NCI-H2029 (cell line): ENCODE data around the gene SUCO.
"Not testable (repeated sequence)": the region's sequence is repeated elsewhere in the genome, so short reads cannot be mapped to it uniquely, and the experiment has no call there.

Source experiments
- DNase-seq: peaks from one replicate; lab custom pipeline; 2025; lab: John Stamatoyannopoulos, UW

Gene SUCO

GRCh38 chr1:172607145-172607544, 74.2 kb downstream of the SUCO start:
- DNase-seq = no peak

- no peak for DNase-seq
These were observed 75.2 kb downstream of the SUCO start for GRCh38 chr1:172608098-172608601.

- no peak for DNase-seq
These were observed 76.6 kb downstream of the SUCO start for GRCh38 chr1:172609528-172609927.

- no peak for DNase-seq
These were observed 79.5 kb downstream of the SUCO start for GRCh38 chr1:172612478-172612877.

GRCh38 chr1:172613294-172613693, 80.3 kb downstream of the SUCO start:
- no peak for DNase-seq

GRCh38 chr1:172616195-172616594, 83.2 kb downstream of the SUCO start:
- no peak for DNase-seq

GRCh38 chr1:172616636-172617035, 83.7 kb downstream of the SUCO start:
- no peak for DNase-seq

GRCh38 chr1:172620603-172621002, 87.7 kb downstream of the SUCO start:
- DNase-seq = not testable (repeated sequence)

GRCh38 chr1:172622541-172622940, 89.6 kb downstream of the SUCO start:
- DNase-seq = no peak

- no peak for DNase-seq
These were observed 90.8 kb downstream of the SUCO start for GRCh38 chr1:172623748-172624147.

GRCh38 chr1:172626845-172627244, 93.9 kb downstream of the SUCO start:
- no peak for DNase-seq

GRCh38 chr1:172627702-172628101, 94.8 kb downstream of the SUCO start:
- no peak for DNase-seq

GRCh38 chr1:172628401-172628800, 95.5 kb downstream of the SUCO start:
- DNase-seq = no peak

- DNase-seq = no peak
These were observed 96.2 kb downstream of the SUCO start for GRCh38 chr1:172629170-172629569.

GRCh38 chr1:172629638-172630037, 96.7 kb downstream of the SUCO start:
- no peak for DNase-seq

- DNase-seq = no peak
These were observed 97.3 kb downstream of the SUCO start for GRCh38 chr1:172630056-172630818.

GRCh38 chr1:172630868-172631267, 97.9 kb downstream of the SUCO start:
- no peak for DNase-seq

- DNase-seq = no peak
These were observed 104.6 kb downstream of the SUCO start for GRCh38 chr1:172637522-172637921.

- no peak for DNase-seq
These were observed 105.3 kb downstream of the SUCO start for GRCh38 chr1:172638249-172638648.

- DNase-seq = no peak
These were observed 106.2 kb downstream of the SUCO start for GRCh38 chr1:172638885-172639831.

GRCh38 chr1:172640111-172640510, 107.2 kb downstream of the SUCO start:
- DNase-seq = no peak

GRCh38 chr1:172641492-172641891, 108.5 kb downstream of the SUCO start:
- no peak for DNase-seq

- DNase-seq = peak; percentile 72
These were observed 110.0 kb downstream of the SUCO start for GRCh38 chr1:172642970-172643369.
